HG02870 (cell line): ENCODE data around the gene EIF3K.
"Not testable (repeated sequence)": the region's sequence is repeated elsewhere in the genome, so short reads cannot be mapped to it uniquely, and the experiment has no call there.

ENCODE experiments used
- ATAC-seq: cut with Tn5 transposase; IDR thresholded peaks from one replicate; pipeline ENCODE4 v1.9.1; 2021; ENCODE audit warnings: mild to moderate bottlenecking, moderate library complexity; ENCODE audit not compliant: unreplicated experiment

Gene EIF3K

DNA sequence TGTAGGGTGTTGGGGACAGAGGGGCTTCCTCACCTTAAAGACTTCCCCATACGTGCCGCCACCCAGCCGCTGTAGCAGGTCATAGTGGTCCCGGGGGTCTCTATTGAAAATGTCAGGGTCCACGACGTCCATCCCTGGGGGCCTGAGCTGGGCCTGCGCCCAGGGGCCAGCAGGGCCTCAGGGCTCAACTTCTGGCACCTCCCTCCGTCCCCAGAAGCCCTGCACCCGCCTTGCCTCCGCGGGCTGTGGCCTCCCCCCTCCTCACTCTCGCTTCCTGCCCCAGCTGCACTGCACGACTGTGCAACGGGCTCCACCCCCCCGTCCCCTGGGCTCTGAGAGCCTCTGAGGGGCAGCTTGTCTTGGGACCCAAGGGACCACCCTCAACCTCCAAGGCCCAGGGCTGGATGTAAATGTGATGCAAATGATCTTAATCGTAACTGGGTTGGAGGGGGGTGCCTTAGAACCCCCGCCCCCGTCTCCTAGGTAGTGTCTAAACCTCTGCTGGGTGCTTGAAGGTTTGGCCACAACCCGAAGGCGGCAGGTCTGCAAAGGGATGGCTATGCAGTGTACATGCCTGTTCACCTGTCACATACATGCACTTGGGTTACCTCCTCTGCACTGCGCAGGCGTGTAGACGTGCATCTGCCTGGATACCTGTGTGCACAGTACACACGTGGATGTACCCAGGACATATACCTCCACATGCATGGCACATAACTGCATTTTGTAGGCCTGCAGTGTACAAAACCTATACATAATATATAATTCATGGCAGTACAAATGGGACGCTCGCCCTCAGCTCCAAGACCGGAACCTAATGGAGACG, 1.0 kb upstream of the EIF3K start, which contains the start of gene MAP4K1:
Gene MAP4K1, minus strand, starts transcription at position 190 of the 826 bp plus-strand sequence. Its CDS starts 58 bp downstream, at position 132.
- peak; percentile 43 for ATAC-seq

DNA sequence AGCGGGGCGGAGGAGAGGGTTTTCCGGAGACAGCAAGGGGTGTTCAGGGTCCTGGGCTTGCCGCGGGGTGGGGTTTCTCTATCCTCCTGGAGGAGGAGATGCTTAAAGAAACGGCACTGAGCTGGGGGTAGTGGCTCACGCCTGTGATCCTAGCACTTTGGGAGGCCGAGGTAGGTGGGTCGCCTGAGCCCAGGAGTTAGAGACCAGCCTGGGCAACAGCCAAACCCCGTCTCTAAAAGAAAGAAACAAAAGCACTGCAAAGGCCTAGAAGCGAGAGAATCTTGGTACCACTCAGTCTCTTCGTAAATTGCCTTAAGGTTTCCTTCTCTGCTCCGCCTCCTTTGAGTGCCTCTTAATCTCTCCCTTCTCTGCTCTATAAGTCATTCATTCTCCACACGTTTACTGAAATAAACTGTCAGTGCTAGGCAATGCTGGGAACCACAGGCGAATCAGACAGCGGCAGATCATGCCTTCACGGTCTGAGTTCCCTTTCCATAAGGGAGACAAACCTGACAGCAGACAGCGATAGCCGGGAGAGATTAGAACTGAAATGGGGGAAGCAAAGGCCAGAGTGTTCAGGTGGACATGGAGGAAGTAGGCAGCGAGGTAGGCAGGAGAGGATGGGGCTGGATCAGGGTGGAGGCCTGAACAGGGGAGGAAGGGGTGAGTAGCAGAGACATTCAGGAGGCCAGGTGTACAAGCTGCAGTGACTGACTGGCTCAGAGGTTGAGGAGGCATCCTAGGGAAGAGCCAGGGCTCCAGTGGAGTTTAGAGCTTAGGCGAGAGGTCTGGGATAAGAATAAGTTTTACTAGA, 580 bp downstream of the EIF3K start:
- no peak for ATAC-seq

GRCh38 chr19:38624822-38625221, 5.8 kb downstream of the EIF3K start:
- ATAC-seq, result no peak

- ATAC-seq, result no peak
These were observed 7.4 kb downstream of the EIF3K start for GRCh38 chr19:38626401-38626800.

GRCh38 chr19:38629568-38629967, 10.6 kb downstream of the EIF3K start:
- no peak for ATAC-seq

DNA sequence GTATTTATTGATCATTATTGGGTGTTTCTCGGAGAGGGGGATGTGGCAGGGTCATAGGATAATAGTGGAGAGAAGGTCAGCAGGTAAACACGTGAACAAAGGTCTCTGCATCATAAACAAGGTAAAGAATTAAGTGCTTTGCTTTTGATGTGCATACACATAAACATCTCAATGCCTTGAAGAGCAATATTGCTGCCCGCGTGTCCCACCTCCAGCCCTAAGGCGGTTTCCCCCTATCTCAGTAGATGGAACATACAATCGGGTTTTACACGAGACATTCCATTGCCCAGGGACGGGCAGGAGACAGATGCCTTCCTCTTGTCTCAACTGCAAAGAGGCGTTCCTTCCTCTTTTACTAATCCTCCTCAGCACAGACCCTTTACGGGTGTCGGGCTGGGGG, 12.3 kb downstream of the EIF3K start:
- ATAC-seq, result not testable (repeated sequence)

DNA sequence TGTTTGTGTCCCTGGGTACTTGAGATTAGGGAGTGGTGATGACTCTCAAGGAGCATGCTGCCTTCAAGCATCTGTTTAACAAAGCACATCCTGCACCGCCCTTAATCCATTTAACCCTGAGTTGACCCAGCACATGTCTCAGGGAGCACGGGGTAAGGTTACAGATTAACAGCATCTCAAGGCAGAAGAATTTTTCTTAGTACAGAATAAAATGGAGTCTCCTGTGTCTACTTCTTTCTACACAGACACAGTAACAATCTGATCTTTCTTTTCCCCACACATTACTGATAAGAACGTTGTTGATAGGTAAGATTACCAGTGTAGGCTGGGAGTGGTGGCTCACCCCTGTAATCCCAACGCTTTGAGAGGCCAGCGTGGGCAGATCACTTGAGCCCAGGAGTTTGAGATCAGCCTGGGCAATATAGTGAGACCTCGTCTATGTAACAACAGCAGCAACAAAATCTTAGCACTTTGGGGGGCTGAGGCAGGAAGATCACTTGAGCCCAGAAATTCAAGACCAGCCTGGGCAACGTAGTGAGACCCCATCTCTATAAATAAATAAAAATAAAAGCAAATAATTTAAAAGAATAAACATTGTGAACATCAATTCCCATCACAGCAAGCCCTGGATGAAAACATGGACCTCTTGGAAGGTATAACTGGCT, 13.0 kb downstream of the EIF3K start:
- not testable (repeated sequence) for ATAC-seq

DNA sequence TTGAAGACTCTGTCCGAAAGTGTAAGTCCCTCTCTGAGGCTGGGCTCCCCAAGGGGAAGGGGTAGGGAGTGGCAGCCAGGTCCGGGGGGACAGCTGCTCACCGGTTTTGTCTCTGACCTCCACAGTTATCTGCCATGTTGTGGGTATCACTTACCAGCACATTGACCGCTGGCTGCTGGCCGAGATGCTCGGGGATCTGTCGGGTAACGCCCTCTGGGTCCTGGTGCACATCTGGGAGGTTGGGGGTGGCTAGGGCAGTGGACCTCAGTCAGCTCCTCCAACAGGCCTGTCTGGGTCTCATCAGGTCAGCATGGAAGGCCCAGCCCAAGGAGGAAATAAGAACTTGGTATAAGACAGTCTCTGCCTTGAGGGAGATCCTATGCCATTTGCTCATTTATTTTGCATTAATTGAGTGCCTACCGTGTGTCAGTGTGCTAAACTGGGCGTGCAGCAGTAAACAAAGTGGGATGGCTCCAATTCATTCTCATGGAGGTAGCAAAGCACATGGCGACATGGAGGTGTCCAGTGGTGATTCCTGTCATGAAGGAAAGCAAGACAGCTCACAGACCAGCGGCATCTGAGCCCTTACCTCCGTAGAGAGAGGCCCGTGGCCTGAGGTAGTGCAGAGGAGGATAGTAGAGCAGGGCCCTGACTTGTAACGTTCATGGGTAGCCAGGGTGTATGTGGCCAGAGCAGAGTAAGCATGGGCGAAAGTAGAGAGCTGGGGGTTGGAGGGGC, 13.7 kb downstream of the EIF3K start:
- no peak for ATAC-seq

DNA sequence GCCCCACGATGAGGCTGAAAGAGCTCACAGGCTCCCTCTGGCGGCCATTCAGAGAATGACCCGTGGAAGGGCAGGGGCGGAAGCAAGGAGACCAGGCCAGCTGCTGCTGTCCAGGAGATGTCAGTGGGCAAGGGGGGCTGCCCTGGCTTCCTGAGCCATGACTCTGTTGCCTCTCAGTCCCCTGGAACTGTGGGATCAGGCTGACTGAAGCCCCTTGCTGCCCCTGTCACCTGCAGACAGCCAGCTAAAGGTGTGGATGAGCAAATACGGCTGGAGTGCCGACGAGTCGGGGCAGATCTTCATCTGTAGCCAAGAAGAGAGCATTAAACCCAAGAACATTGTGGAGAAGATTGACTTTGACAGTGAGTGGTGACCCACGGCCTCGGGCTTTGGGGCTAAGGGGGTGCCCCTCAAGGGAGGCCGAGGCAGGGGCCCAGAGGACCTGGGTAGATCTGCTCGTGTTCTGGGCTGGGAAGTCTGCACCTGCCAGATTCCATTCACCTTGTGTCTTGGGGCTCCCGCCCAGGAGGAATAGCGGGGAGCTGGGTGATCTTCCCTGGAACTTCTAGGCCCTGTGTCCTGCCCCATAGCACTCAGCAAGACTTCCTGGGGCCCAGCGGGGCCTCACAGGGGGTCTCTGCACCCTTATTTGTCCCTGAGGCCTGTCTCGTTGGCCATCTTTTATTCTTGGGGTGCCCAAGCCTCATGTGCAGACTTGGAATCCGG, 15.9 kb downstream of the EIF3K start:
- ATAC-seq, result no peak

DNA sequence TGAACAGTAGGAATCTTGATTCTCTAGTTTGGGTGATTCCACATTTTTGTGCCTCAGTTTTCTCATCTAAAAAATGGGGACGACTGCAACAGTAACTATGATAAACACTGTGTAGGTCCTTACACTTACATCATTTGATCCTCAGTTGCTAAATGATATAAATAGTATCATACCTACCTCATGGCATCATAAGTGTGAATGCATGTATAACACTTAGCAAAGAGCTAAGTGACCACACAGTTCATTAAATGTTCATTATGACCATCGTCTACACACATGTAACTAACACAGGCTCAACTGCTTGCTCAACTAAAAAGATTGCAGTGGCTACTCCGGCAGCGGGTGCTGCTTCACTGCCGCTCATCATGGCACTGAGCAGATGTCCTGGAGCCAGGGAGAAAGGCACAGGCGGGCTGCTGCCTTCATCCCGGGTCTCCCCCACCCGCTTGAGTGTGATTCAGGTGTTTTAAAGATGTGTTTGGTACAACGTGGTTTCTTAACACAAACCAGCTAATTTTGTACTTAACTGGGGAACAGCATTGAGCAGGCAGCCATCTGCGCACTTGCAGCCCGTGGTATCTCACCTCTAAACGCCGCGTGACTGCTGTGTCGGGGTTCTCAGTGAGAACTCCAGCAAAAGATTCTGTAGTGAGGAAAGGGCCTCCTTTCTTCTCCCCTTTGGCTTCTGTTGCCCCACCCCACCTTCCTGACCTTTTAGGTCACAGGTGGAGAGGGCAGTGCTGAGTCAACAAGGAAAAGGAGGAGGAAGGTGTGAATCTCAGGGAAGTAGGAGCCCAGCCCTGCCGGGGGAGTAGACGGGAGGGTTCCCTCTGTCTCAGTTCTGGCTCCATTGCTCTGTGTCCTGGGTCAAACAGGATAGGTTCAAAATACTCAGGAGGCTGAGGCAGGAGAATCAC, 16.8 kb downstream of the EIF3K start:
- ATAC-seq, result no peak

DNA sequence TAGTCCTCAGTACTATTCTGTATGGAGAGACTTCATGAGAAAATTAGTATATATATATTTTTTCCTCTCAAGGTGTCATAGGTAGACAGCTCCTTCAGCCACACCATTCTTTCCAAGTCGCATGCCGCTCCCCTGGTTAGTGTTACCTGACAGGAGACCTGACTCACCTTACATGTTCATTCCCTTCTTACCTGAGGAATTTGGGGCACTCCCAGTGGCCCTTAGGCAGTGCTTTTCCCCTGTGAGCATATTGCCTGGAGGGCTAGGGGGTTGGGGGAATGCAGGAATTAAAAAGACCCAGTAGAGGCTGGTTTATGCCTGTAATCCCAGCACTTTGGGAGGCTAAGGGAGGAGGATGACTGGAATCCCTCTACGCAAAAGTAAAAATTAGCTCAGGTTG, 19.5 kb downstream of the EIF3K start:
- no peak for ATAC-seq

DNA sequence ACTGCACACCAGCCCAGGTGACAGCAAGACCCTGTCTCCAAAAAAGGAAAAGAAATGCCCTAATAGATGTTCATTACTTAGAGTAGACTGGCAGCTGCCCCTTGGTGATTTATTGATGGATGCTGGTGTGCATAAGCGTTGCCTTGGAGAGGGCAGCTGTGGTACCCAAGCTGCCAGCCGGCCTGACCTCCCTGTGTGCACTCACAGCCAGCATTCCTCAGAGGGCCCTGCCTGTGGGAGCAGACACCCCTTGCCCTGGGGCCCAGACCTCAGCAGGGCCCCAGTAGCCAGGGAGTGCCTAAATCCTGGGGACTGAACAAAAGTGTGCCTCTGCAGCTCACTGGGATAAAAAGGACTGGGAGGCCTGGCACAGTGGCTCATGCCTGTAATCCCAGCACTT, 20.7 kb downstream of the EIF3K start:
- no peak for ATAC-seq

DNA sequence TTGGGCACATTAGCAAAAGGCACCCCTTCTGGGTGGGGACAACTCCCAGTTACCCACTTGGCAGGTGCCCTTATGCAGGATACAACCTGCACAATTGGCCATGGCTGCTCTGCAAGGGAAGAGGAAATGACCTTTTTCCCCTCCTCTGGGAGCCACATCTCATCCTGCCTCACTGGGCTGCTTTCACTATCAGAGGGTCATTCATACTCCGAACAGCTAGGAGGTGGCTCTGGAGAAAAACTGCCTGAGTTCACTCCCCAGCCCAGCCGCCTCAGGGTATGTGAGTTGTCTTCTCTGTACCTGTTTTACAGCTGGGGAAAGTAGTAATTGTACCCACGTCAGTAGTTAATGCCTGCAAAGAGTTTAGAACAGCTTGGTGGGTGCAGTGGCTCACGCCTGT, 21.4 kb downstream of the EIF3K start:
- no peak for ATAC-seq

DNA sequence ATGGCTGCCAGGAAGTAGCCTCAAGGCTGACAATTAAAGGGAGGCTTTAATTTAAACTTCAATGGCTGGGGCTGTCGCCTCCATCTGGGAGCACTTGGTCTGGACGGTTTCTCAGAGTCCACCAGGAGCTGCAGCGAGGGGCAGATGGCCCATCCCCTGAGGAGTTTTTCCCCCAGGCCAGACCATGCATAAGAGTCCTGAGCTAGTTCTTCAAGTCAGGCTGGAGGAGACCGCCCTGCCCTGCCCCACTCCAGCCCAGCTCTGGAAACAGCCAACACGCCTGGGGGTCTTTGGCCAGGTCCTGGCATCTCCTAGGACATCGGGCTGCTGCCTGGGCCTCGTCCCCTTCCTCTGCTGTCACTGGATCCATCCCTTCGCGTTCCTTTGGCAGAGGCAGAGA, 23.2 kb downstream of the EIF3K start:
- no peak for ATAC-seq

DNA sequence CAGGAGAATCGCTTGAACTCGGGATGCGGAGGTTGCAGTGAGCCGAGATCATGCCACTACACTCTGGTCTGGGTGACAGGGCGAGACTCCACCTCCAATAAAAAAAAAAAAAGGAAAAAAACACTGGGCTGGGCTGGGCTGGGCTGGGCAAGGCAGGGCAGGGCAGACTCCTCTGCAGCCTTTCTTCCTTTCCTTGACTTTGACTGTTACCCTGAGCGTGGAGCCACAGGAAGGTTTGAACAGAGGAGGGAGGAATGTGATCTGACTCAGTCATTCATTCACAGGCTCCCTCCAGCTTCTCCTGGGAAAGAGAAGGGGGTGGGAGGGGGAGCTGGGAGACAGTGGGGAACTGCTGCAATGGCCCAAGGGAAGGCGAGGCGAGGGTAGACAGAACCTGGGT, 25.7 kb downstream of the EIF3K start:
- ATAC-seq, result no peak

- ATAC-seq, result peak; percentile 80
These were observed 28.5 kb downstream of the EIF3K start, which contains the start of gene ACTN4 for GRCh38 chr19:38647368-38647965. Gene ACTN4, plus strand, starts transcription at chr19:38647649. Its CDS starts 97 bp downstream, at chr19:38647746.

DNA sequence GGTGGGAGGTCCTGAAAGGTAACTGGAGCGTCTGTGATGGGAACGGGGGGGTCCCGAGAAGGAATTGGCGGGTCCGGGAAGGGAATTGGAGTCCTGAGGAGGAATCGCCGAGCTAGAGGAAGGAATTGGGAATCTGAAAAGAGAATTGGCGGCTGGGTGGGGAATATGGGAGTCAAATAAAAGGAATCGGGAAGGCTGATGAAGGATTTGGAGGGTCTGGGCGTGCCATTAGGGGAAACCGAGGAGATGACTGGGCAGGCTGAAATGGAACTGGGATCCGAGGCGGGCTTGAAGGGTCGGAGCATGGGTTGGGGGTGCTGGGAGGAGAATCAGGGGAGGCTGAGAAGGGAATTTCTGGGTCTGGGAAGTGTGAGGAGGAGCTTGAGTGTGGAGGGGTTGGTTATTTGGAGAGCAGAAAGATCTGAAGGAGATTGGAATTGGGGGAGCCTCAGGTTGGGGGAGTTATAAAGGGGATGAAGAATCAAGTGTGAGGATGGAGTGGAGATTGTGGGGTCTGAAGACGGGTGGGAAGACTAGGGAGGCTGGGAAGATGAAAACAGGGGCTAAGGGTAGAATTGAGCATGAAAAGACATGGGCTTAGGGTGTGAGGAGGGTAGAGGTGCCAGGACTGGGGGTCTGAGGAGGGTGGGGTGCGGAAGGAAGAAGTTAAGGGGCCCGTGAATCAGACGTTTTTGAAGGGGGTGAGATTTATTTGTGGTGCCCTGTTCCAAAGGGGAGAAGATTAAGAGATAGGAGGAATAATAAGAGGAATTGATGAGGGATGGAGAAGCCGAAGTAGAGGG, 29.2 kb downstream of the EIF3K start:
- ATAC-seq, result no peak
